Esophagus muscularis mucosa (tissue), 4 donors: Measurements from ENCODE around the gene MTFP1. TPM values are rescaled to one million over a fixed set of nuclear protein-coding genes. Genes with fewer than 3 reads are reported as not detected.

Experiments
- DNase-seq: peaks from one replicate; pipeline ENCODE4 v3.0.0-alpha.2; 2017; ENCODE audit errors: extremely low spot score
- H3K27ac ChIP-seq, 4 donors: fragments of 200-600 bp; sonication (generic); replicated peaks in 1 of 4; 1 replicate in 3 of 4; 2 replicates in 1 of 4; pipeline ENCODE4 v1.5.1; 2016 to 2019; ENCODE audit warnings: mild to moderate bottlenecking in 1 of 4
- H3K27me3 ChIP-seq, 4 donors: fragments of 200-600 bp; sonication (generic); one replicate each; pipeline versions ENCODE4 v1.5.1 to v1.6.0; 2016 to 2019
- H3K36me3 ChIP-seq, 4 donors: fragments of 200-600 bp; sonication (generic); one replicate each; pipeline ENCODE4 v1.5.1; 2016 to 2019
- H3K4me1 ChIP-seq, 4 donors: fragments of 200-600 bp; sonication (generic); one replicate each; pipeline ENCODE4 v1.5.1; 2016 to 2019
- H3K4me3 ChIP-seq, 4 donors: fragments of 200-600 bp; sonication (generic); 1 replicate in 2 of 4; 2 replicates in 2 of 4; pipeline ENCODE4 v1.5.1; 2016 to 2019; ENCODE audit warnings: mild to moderate bottlenecking in 4 of 4, moderate library complexity in 1 of 4
- H3K9me3 ChIP-seq, 4 donors: fragments of 200-600 bp; sonication (generic); 1 replicate in 3 of 4; 2 replicates in 1 of 4; pipeline ENCODE4 v1.5.1; 2016 to 2019
- CTCF ChIP-seq, 3 experiments: fragments of 200-600 bp in 2 of 3; fragments of 450-650 bp in 1 of 3; sonication (generic) in 2 of 3; IDR thresholded peaks; one replicate each; pipeline ENCODE4 v1.5.1; 2017 to 2019; ENCODE audit warnings: antibody characterized with exemption in 3 of 3, mild to moderate bottlenecking in 2 of 3, moderate library complexity in 1 of 3
- EP300 ChIP-seq: sonication (generic); formaldehyde crosslinking; IDR thresholded peaks from one replicate; pipeline ENCODE4 v1.6.1; 2017; ENCODE audit warnings: antibody characterized with exemption
- POLR2A ChIP-seq: fragments of 450-650 bp; IDR thresholded peaks from one replicate; pipeline ENCODE4 v1.6.1; 2017; ENCODE audit warnings: antibody characterized with exemption, moderate library complexity, mild to moderate bottlenecking, low read depth
- POLR2AphosphoS5 ChIP-seq, 2 donors: sonication (generic); formaldehyde crosslinking; IDR thresholded peaks; one replicate each; pipeline ENCODE4 v1.6.1; 2017; ENCODE audit warnings: antibody characterized with exemption in 2 of 2
- WGBS: methylation state at CpG from one replicate; pipeline ENCODE4 v1.1.5; 2018; 5-methylcytosine and 5-hydroxymethylcytosine counted together
- intact Hi-C: fragments of 100-400 bp; cut with DNase I; formaldehyde crosslinking; loops from one replicate; pipeline ENCODE4 v1.15.1; 2023
- small RNA-seq, 3 donors: library from RNA; depleted of rRNA; stranded (forward); fragments of <200 nt; gene quantifications; one replicate each; pipeline ENCODE3, GENCODE V24; 2016
- total RNA-seq, 4 donors: library from RNA; depleted of rRNA; stranded (reverse); fragments of >200 nt; gene quantifications; one replicate each; pipeline versions ENCODE4 v1.1.0 to v1.2.1, GENCODE V29; 2016

Gene MTFP1
- total RNA-seq, 4 donors from 2014 or later = 1.2 to 7.1 (median 3.4) TPM

GRCh38 chr22:30474121-30474520 lies 48.6 kb downstream of the MTFP1 start:
- TF ChIP-seq CTCF (IDR thresholded peaks at IDR 0.05) = no peak
- no peak for TF ChIP-seq POLR2A
- no peak for TF ChIP-seq EP300
- no peak for TF ChIP-seq POLR2AphosphoS5 (IDR thresholded peaks at IDR 0.05)
- 97% methylated on average over 4 of the region's 4 CpGs for WGBS
- H3K27me3 ChIP-seq = peaks cover 0 to 47% (median 0%) of the 10 kb centered on the region in 4 donors
- no peaks in the 10 kb centered on the region for H3K9me3 ChIP-seq
- DNase-seq = no peak
- H3K4me3 ChIP-seq = no peak overlapping the region
- no peak overlapping the region for H3K27ac ChIP-seq
- intact Hi-C loops = no loop called here
- H3K4me1 ChIP-seq = no peaks in the 10 kb centered on the region
- no peaks in the 10 kb centered on the region for H3K36me3 ChIP-seq

- TF ChIP-seq POLR2A (no peak), EP300 (no peak), POLR2AphosphoS5 (IDR thresholded peaks at IDR 0.05) (no peak), CTCF (IDR thresholded peaks at IDR 0.05) (no peak)
- DNase-seq = no peak
- no peak overlapping the region for H3K27ac ChIP-seq
- peaks cover 0 to 41% (median 0%) of the 10 kb centered on the region in 4 donors for H3K27me3 ChIP-seq
- intact Hi-C loops = no loop called here
- no peaks in the 10 kb centered on the region for H3K36me3 ChIP-seq
- H3K4me1 ChIP-seq = no peaks in the 10 kb centered on the region
- WGBS = 48% methylated on average over 6 of the region's 6 CpGs
- no peaks in the 10 kb centered on the region for H3K9me3 ChIP-seq
- H3K4me3 ChIP-seq = no peak overlapping the region
Observed at GRCh38 chr22:30474683-30475424, 49.3 kb downstream of the MTFP1 start.

Small RNAs within 50 kb of the gene (small RNA-seq; reads per million reads assigned to genes)
- gene AC004832.3 = 0 reads per million in 3 donors
- gene RNU6-564P = 0 reads per million in 3 donors

Other genes with a start within 250 kb of the MTFP1 start
- 1 to 10 TPM in 2 of 4 donors, under 1 TPM in 2; 0.19 to 4.8 (median 1.6) TPM for gene LIF, start 179.0 kb upstream of the MTFP1 start, total RNA-seq
- gene OSM, start 158.9 kb upstream of the MTFP1 start, total RNA-seq = 1 to 10 TPM in 1 of 4 donors, under 1 TPM in 1, not detected in 2; 0.57 to 8.3 TPM
- 10 to 100 TPM; 16.5 to 19.4 (median 17.8) TPM for gene CASTOR1, start 136.3 kb upstream of the MTFP1 start, total RNA-seq
- gene TBC1D10A, start 98.8 kb upstream of the MTFP1 start, total RNA-seq = 10 to 100 TPM; 29.5 to 40.3 (median 38.0) TPM
- 10 to 100 TPM; 32.8 to 85.8 (median 60.0) TPM for gene SF3A1, start 68.9 kb upstream of the MTFP1 start, total RNA-seq
- gene CCDC157, start 68.8 kb upstream of the MTFP1 start, total RNA-seq = 1 to 10 TPM; 1.5 to 2.5 (median 1.6) TPM
- 10 to 100 TPM in 3 of 4 donors, 1 to 10 TPM in 1; 6.6 to 18.5 (median 15.0) TPM for gene RNF215, start 38.4 kb upstream of the MTFP1 start, total RNA-seq
- gene SEC14L2, start 28.8 kb upstream of the MTFP1 start, total RNA-seq = 10 to 100 TPM in 2 of 4 donors, 1 to 10 TPM in 2; 3.3 to 16.7 (median 8.5) TPM
- gene SEC14L3, start 46.2 kb downstream of the MTFP1 start, total RNA-seq = not detected
- not detected for gene SEC14L4, start 79.9 kb downstream of the MTFP1 start, total RNA-seq
- 1 to 10 TPM in 3 of 4 donors, not detected in 1; 1.2 to 1.5 (median 1.4) TPM for gene SEC14L6, start 121.0 kb downstream of the MTFP1 start, total RNA-seq
- gene GAL3ST1, start 148.9 kb downstream of the MTFP1 start, total RNA-seq = 1 to 10 TPM; 1.2 to 3.2 (median 1.9) TPM
- 10 to 100 TPM; 28.2 to 55.7 (median 42.9) TPM for gene PES1, start 166.1 kb downstream of the MTFP1 start, total RNA-seq
- 10 to 100 TPM; 28.7 to 44.2 (median 40.2) TPM for gene TCN2, start 181.4 kb downstream of the MTFP1 start, total RNA-seq
- 10 to 100 TPM in 2 of 4 donors, 1 to 10 TPM in 2; 4.2 to 14.1 (median 9.7) TPM for gene SLC35E4, start 210.0 kb downstream of the MTFP1 start, total RNA-seq
- 10 to 100 TPM in 2 of 4 donors, 1 to 10 TPM in 2; 6.5 to 11.5 (median 9.8) TPM for gene DUSP18, start 242.1 kb downstream of the MTFP1 start, total RNA-seq